ENCODE data around the gene ABCC11. TPM values are rescaled to one million over a fixed set of nuclear protein-coding genes. Genes with fewer than 3 reads are reported as not detected.

The ABCC11 gene
- total RNA-seq, result under 1 TPM in 1 of 4 donors, not detected in 3; 0.14 TPM
- polyA plus RNA-seq, result under 1 TPM in 1 of 3 donors, not detected in 2; 0.28 TPM

DNA sequence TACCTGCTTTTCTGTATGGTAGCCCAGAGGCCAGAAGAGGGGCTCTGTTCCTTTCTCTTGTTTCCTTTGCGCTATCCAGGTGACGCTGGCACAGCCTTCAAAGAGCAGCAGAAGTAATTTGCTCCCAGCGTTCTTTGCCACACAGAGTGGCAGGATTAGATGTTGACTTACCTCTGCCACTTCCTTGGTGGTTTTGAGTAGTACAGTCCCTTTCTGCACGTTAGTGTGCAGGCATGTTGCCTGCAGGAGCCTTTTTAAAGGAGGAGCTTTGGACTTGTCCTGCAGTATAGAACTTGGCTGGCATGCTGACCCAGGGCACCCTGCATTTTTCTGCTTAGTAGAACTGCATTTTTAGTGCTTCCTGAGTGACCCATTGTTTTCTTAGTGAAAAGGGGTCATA lies at the start of gene ABCC11:
TSS of gene ABCC11 (minus strand) at position 229 of the 400 bp plus-strand sequence. CDS start 15,618 bp downstream, outside the sequence.
- TF ChIP-seq POLR2AphosphoS5 (IDR thresholded peaks at IDR 0.05), result no peak
- TF ChIP-seq, protein P1, sequence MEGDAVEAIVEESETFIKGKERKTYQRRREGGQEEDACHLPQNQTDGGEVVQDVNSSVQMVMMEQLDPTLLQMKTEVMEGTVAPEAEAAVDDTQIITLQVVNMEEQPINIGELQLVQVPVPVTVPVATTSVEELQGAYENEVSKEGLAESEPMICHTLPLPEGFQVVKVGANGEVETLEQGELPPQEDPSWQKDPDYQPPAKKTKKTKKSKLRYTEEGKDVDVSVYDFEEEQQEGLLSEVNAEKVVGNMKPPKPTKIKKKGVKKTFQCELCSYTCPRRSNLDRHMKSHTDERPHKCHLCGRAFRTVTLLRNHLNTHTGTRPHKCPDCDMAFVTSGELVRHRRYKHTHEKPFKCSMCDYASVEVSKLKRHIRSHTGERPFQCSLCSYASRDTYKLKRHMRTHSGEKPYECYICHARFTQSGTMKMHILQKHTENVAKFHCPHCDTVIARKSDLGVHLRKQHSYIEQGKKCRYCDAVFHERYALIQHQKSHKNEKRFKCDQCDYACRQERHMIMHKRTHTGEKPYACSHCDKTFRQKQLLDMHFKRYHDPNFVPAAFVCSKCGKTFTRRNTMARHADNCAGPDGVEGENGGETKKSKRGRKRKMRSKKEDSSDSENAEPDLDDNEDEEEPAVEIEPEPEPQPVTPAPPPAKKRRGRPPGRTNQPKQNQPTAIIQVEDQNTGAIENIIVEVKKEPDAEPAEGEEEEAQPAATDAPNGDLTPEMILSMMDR (IDR thresholded peaks at IDR 0.05), result no peak
- TF ChIP-seq EP300 (IDR thresholded peaks at IDR 0.05), result no peak
- TF ChIP-seq POLR2A (IDR thresholded peaks at IDR 0.05), result no peak

DNA sequence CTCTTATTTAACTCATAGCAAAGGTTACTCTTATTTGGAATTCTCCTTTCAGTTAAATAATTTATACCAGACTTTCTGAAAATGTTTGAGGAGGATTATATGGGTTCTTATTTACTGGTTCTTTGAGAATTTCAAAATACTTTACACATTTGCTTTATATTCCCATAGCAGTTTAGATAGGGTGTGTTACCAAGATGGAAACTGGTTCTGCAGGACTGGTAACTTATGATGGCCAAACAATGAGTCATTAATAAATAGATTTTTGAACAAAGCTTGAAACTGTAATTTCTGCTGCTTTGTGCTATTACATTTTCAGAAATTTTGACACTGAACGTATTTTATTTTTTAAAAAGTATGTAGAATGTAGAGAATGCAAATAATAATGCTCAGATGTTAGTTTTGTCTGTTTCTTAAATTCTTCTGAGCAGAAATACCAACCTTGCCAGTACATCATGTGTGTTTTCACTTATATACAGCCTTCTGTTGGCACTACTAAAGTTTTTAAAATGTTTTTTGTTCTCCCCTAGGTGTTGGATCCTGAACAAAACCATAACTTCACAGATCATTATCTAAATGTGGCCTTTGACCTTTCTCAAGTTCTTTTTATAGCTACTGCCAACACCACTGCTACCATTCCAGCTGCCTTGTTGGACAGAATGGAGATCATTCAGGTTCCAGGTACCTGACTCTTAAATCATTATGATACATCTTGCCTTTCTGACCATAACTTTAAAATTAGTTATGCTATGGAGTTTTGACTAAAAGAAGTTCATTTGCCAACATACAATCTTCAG lies 48.3 kb upstream of the ABCC11 start:
- H3K4me1 ChIP-seq, result no peaks in the 10 kb centered on the region
- no peaks in the 10 kb centered on the region for H3K27me3 ChIP-seq
- no peaks in the 10 kb centered on the region for H3K9me3 ChIP-seq
- no peak for TF ChIP-seq EP300 (IDR thresholded peaks at IDR 0.05)
- TF ChIP-seq, protein P1 (IDR thresholded peaks at IDR 0.05), result no peak
- intact Hi-C loops (cut with DNase I), result no loop called here
- no peak overlapping the region for H3K4me3 ChIP-seq
- WGBS, 2 donors, result 92 to 97% methylated on average over 1 of the region's 1 CpG
- peaks cover 8 to 79% (median 18%) of the 10 kb centered on the region in 4 donors for H3K36me3 ChIP-seq
- no peak overlapping the region for H3K27ac ChIP-seq
- no peak for DNase-seq

More for the DNA sequence above, at the start of gene ABCC11:
- DNase-seq, result no peak
- H3K27ac ChIP-seq, result peak within 1 kb of the TSS in 1 of 4 donors; percentile 90
- intact Hi-C loops (cut with DNase I), result loop anchor here (10.0 kb wide), 1 partner anchor 137 kb away; the partner anchor contains the start of gene SIAH1
- peaks cover 0 to 37% (median 34%) of the 10 kb centered on the region in 4 donors for H3K4me1 ChIP-seq
- H3K9me3 ChIP-seq, result no peaks in the 10 kb centered on the region
- 47 to 53% methylated on average over 4 of the region's 4 CpGs for WGBS, 2 donors
- H3K27me3 ChIP-seq, result no peaks in the 10 kb centered on the region
- H3K36me3 ChIP-seq, result peaks cover 0 to 5% (median 0%) of the 10 kb centered on the region in 4 donors
- peak within 1 kb of the TSS in 1 of 4 donors; percentile 94 for H3K4me3 ChIP-seq

DNA sequence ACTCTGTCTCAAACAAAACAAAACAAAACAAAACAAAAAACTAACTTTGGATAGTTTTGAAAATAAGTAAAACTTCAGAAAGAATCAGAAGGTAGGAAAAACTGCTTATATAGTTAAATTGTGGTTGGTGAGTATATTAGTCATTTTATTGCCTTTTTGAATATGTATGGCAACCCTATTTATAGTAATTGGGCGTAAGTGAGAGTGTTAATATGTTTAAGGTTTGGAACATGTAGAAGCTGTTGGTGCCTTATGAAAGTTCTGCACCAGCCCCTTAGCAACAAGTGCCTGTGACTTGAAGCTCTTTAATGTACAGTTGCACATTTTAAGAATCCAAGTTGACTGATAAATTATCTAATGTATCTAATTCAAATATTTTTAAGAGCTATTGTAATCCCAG lies 47.4 kb upstream of the ABCC11 start:
- Histone ChIP-seq H3K4me3 (no peak overlapping the region), H3K9me3 (no peaks in the 10 kb centered on the region), H3K4me1 (no peaks in the 10 kb centered on the region), H3K36me3 (peaks cover under 1 to 77% (median 15%) of the 10 kb centered on the region in 4 donors), H3K27me3 (no peaks in the 10 kb centered on the region), H3K27ac (no peak overlapping the region)
- DNase-seq, result no peak
- TF ChIP-seq EP300 (IDR thresholded peaks at IDR 0.05) (no peak), POLR2A (IDR thresholded peaks at IDR 0.05) (no peak), POLR2AphosphoS5 (IDR thresholded peaks at IDR 0.05) (no peak)
- TF ChIP-seq, protein P1 (IDR thresholded peaks at IDR 0.05), result no peak
- intact Hi-C loops (cut with DNase I), result no loop called here
- WGBS, 2 donors, result 73 to 87% methylated on average over 1 of the region's 1 CpG

DNA sequence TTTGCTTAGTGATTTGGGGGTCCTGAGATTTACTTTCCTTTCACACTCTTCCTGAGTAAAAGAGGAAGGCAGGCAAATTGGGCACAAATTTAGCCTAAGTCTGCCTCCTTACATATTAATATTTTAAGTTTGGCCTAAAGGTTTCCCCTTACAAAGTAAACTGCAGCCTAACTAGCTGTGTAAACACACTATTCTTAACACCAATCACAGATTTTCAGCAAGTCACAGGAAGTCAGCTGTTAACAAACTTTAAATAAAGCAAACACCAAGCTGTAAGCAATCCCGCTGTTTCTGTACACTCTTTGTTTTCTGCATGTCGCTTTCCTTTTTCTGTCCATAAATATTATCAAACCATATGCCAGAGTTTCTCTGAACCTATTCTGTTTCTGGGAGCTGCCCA lies 45.1 kb upstream of the ABCC11 start:
- DNase-seq, result no peak
- TF ChIP-seq, protein P1 (IDR thresholded peaks at IDR 0.05), result no peak
- TF ChIP-seq EP300 (IDR thresholded peaks at IDR 0.05) (no peak), POLR2AphosphoS5 (IDR thresholded peaks at IDR 0.05) (no peak), POLR2A (IDR thresholded peaks at IDR 0.05) (no peak)
- Histone ChIP-seq H3K27me3 (no peaks in the 10 kb centered on the region), H3K4me1 (no peaks in the 10 kb centered on the region), H3K27ac (no peak overlapping the region), H3K4me3 (no peak overlapping the region), H3K36me3 (peaks cover 0 to 77% (median 10%) of the 10 kb centered on the region in 4 donors), H3K9me3 (peaks cover 0 to under 1% (median 0%) of the 10 kb centered on the region in 4 donors)
- intact Hi-C loops (cut with DNase I), result no loop called here
- WGBS, 2 donors, result 81% methylated on average over 2 of the region's 2 CpGs

Data from sigmoid colon (tissue), 7 donors.